Subcutaneous adipose tissue (tissue), 4 donors: Measurements from ENCODE around the gene LRRC47. TPM values are rescaled to one million over a fixed set of nuclear protein-coding genes. Genes with fewer than 3 reads are reported as not detected.

Experiments used
- CTCF ChIP-seq: fragments of 450-650 bp; IDR thresholded peaks from one replicate; pipeline ENCODE4 v1.5.1; 2016; ENCODE audit warnings: low read depth, mild to moderate bottlenecking, control low read depth, antibody characterized with exemption, moderate library complexity
- total RNA-seq, 4 donors: library from RNA; depleted of rRNA; stranded (reverse); fragments of >200 nt; gene quantifications; one replicate each; pipeline ENCODE4 v1.1.0, GENCODE V29; 2016

Gene LRRC47
- total RNA-seq, 4 donors from 2014 or later, result 17.7 to 42.0 (median 22.3) TPM

GRCh38 chr1:3821447-3821846 lies 25.1 kb upstream of the LRRC47 start:
- TF ChIP-seq CTCF, result no peak

- no peak for TF ChIP-seq CTCF
These were observed 24.7 kb upstream of the LRRC47 start for GRCh38 chr1:3821004-3821403.

- no peak for TF ChIP-seq CTCF
These were observed 24.0 kb upstream of the LRRC47 start for GRCh38 chr1:3820316-3820715.

- no peak for TF ChIP-seq CTCF
These were observed 23.5 kb upstream of the LRRC47 start for GRCh38 chr1:3819771-3820200.

- TF ChIP-seq CTCF, result no peak
These were observed 21.7 kb upstream of the LRRC47 start for GRCh38 chr1:3817821-3818597.

- no peak for TF ChIP-seq CTCF
These were observed 20.9 kb upstream of the LRRC47 start for GRCh38 chr1:3817138-3817740.

- no peak for TF ChIP-seq CTCF
These were observed 20.2 kb upstream of the LRRC47 start for GRCh38 chr1:3816331-3817137.
